MM.1S (cell line): ENCODE data around the gene SORL1.

Source experiments
- DNase-seq: peaks from one replicate; pipeline ENCODE4 v3.0.0-alpha.2; 2015
- H2AFZ ChIP-seq: fragments of 300-600 bp; sonication (generic); 2 replicates; pipeline ENCODE4 v1.6.0; 2016; ENCODE audit warnings: antibody characterized with exemption, low read length
- H3F3A ChIP-seq: fragments of 300-600 bp; sonication (generic); 2 replicates; pipeline ENCODE4 v1.6.1; 2016; ENCODE audit warnings: mild to moderate bottlenecking, antibody characterized with exemption, low read length, moderate library complexity, mixed read lengths; ENCODE audit not compliant: insufficient read depth
- H3K27ac ChIP-seq: fragments of 300-600 bp; sonication (generic); 2 replicates; pipeline ENCODE4 v1.5.1; 2016; ENCODE audit warnings: mild to moderate bottlenecking, low read length
- H3K27me3 ChIP-seq: fragments of 300-600 bp; sonication (generic); replicated peaks from 2 replicates; pipeline ENCODE4 v1.6.0; 2016; ENCODE audit warnings: low read length; ENCODE audit not compliant: insufficient read depth
- H3K36me3 ChIP-seq: fragments of 300-600 bp; sonication (generic); replicated peaks from 2 replicates; pipeline ENCODE4 v1.6.1; 2016; ENCODE audit warnings: mild to moderate bottlenecking, low read length, mixed read lengths; ENCODE audit not compliant: insufficient read depth
- H3K4me1 ChIP-seq: fragments of 300-600 bp; sonication (generic); 2 replicates; pipeline ENCODE4 v1.6.1; 2016; ENCODE audit warnings: low read length, mixed read lengths
- H3K4me2 ChIP-seq: fragments of 300-600 bp; sonication (generic); 2 replicates; pipeline ENCODE4 v1.6.0; 2016; ENCODE audit warnings: low read depth, low read length
- H3K4me3 ChIP-seq: fragments of 300-600 bp; sonication (generic); 2 replicates; pipeline ENCODE4 v1.5.1; 2016; ENCODE audit warnings: low read length, mixed read lengths
- H3K79me2 ChIP-seq: fragments of 300-600 bp; sonication (generic); 2 replicates; pipeline ENCODE4 v1.6.1; 2016; ENCODE audit warnings: mixed run types, low read length, mixed read lengths
- H3K9ac ChIP-seq: fragments of 300-600 bp; sonication (generic); 2 replicates; pipeline ENCODE4 v1.6.1; 2016; ENCODE audit warnings: low read length, mixed read lengths
- H3K9me2 ChIP-seq: fragments of 300-600 bp; sonication (generic); replicated peaks from 2 replicates; pipeline ENCODE4 v1.6.1; 2016; ENCODE audit warnings: mild to moderate bottlenecking, low read length, mixed read lengths; ENCODE audit not compliant: insufficient read depth
- H3K9me3 ChIP-seq: fragments of 300-600 bp; sonication (generic); replicated peaks from 2 replicates; pipeline ENCODE4 v1.6.1; 2016; ENCODE audit warnings: mild to moderate bottlenecking, low read length, mixed read lengths; ENCODE audit not compliant: insufficient read depth
- H4K20me1 ChIP-seq: fragments of 300-600 bp; sonication (generic); 2 replicates; pipeline ENCODE4 v1.6.1; 2016; ENCODE audit warnings: mild to moderate bottlenecking, low read length, moderate library complexity, mixed read lengths; ENCODE audit not compliant: insufficient read depth
- EZH2 ChIP-seq: fragments of 300-600 bp; sonication (generic); optimal IDR thresholded peaks from 2 replicates; pipeline ENCODE3; 2017; ENCODE audit warnings: low read depth, mild to moderate bottlenecking, antibody characterized with exemption, low read length, mixed read lengths
- EZH2phosphoT487 ChIP-seq: fragments of 300-600 bp; sonication (generic); IDR thresholded peaks from 2 replicates; pipeline ENCODE4 v1.6.1; 2018; ENCODE audit warnings: antibody characterized with exemption, low read length
- TF ChIP-seq, protein P1 (sequence below): fragments of 300-600 bp; sonication (generic); IDR thresholded peaks from 2 replicates; pipeline ENCODE4 v1.5.1; 2016; ENCODE audit warnings: antibody characterized with exemption, low read length, mixed read lengths

Gene SORL1

DNA sequence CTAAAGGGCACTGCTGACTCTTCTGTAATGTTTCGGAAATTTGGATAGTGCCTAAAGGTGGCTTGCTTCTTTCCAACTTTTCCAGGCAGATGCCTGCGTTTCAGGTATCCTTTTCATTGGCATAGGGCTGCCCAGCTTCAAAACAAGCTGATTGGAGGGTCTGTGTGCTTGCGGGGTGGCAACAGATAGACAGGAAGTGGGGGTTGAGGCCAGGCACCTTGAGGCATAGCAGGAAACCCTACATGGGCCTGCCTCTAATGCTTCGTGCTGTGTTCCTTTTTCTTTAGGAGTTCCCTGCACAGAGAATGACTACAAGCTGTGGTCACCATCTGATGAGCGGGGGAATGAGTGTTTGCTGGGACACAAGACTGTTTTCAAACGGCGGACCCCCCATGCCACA, 92.8 kb downstream of the SORL1 start:
- Histone ChIP-seq H3K9ac (no peak overlapping the region), H3K4me3 (no peak overlapping the region), H3K27me3 (no peaks in the 10 kb centered on the region), H3F3A (no peaks in the 10 kb centered on the region), H4K20me1 (no peaks in the 10 kb centered on the region), H3K9me3 (no peaks in the 10 kb centered on the region), H3K4me1 (no peaks in the 10 kb centered on the region), H3K9me2 (no peaks in the 10 kb centered on the region), H3K79me2 (no peaks in the 10 kb centered on the region), H3K27ac (no peak overlapping the region), H3K4me2 (no peak overlapping the region), H2AFZ (no peak overlapping the region), H3K36me3 (no peaks in the 10 kb centered on the region)
- TF ChIP-seq, protein P1, sequence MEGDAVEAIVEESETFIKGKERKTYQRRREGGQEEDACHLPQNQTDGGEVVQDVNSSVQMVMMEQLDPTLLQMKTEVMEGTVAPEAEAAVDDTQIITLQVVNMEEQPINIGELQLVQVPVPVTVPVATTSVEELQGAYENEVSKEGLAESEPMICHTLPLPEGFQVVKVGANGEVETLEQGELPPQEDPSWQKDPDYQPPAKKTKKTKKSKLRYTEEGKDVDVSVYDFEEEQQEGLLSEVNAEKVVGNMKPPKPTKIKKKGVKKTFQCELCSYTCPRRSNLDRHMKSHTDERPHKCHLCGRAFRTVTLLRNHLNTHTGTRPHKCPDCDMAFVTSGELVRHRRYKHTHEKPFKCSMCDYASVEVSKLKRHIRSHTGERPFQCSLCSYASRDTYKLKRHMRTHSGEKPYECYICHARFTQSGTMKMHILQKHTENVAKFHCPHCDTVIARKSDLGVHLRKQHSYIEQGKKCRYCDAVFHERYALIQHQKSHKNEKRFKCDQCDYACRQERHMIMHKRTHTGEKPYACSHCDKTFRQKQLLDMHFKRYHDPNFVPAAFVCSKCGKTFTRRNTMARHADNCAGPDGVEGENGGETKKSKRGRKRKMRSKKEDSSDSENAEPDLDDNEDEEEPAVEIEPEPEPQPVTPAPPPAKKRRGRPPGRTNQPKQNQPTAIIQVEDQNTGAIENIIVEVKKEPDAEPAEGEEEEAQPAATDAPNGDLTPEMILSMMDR: no peak
- TF ChIP-seq EZH2: no peak
- no peak for TF ChIP-seq EZH2phosphoT487
- DNase-seq: no peak

DNA sequence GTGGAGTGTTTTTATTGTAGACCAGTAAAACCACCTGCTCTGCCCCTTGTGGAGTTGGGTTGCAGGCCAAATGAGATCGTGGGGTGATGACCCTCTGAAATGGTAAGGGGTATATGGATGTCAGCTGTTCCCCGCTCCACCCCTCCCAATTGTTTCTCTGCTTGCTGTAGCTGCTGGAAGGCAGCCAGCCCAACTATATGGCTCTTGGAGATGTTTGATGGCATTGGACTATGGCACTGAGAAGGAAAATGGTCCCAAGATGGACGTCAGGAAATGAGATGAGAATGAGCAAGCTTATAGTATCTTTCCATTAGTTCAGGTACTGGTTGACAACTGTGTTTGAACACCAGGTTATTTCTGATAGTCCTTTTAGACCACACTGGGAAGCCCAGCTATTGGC, 95.5 kb downstream of the SORL1 start:
- no peaks in the 10 kb centered on the region for H3K36me3 ChIP-seq
- H4K20me1 ChIP-seq: no peaks in the 10 kb centered on the region
- H3K4me2 ChIP-seq: no peak overlapping the region
- H3K9me2 ChIP-seq: no peaks in the 10 kb centered on the region
- no peak overlapping the region for H3K9ac ChIP-seq
- H3K4me1 ChIP-seq: no peaks in the 10 kb centered on the region
- H3K27ac ChIP-seq: no peak overlapping the region
- H2AFZ ChIP-seq: no peak overlapping the region
- no peaks in the 10 kb centered on the region for H3K9me3 ChIP-seq
- DNase-seq: no peak
- H3K27me3 ChIP-seq: no peaks in the 10 kb centered on the region
- no peaks in the 10 kb centered on the region for H3F3A ChIP-seq
- no peak overlapping the region for H3K4me3 ChIP-seq
- TF ChIP-seq, protein P1: no peak
- TF ChIP-seq EZH2phosphoT487 (no peak), EZH2 (no peak)
- H3K79me2 ChIP-seq: no peaks in the 10 kb centered on the region

DNA sequence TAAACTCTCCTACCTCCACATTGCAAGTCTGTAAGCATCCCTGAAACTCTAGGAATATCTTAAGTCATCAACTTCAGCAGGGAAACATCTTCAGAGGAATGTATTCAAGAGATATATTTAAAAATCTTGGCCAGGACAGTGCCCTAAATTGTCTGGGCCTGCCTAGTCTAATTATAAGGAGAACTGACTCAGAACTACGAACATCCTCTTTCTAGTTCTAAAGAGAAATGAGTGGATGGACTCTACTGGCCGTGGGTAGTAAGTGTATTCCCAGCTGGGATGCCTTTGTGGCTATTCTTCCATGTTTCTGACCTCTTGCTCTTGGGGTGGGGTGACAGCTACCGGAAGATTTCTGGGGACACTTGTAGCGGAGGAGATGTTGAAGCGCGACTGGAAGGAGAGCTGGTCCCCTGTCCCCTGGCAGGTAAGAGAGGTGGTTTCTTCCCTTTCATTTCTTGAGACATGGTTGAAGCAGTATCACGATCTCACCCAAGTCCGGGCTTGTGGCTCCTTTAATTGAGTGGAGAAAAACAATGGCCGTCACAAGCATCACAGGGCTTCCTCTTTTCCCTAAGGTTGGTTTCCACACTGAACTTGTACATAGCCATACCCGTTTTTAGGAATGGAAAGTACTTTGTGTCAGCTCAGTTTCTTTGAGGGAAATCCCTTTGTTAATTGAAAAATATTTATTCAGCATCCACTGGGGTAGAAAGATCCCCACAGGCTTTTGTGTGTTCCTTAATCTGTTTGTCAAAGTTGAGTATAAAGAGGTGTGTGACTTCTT, 98.3 kb downstream of the SORL1 start:
- no peak overlapping the region for H3K4me3 ChIP-seq
- H3K79me2 ChIP-seq: no peaks in the 10 kb centered on the region
- no peak overlapping the region for H2AFZ ChIP-seq
- H3K9ac ChIP-seq: no peak overlapping the region
- TF ChIP-seq EZH2 (no peak), EZH2phosphoT487 (no peak)
- TF ChIP-seq, protein P1: no peak
- H3K4me1 ChIP-seq: no peaks in the 10 kb centered on the region
- H3K27me3 ChIP-seq: no peaks in the 10 kb centered on the region
- H3F3A ChIP-seq: no peaks in the 10 kb centered on the region
- no peak for DNase-seq
- H3K27ac ChIP-seq: no peak overlapping the region
- H3K4me2 ChIP-seq: no peak overlapping the region
- no peaks in the 10 kb centered on the region for H3K9me3 ChIP-seq
- H4K20me1 ChIP-seq: no peaks in the 10 kb centered on the region
- H3K36me3 ChIP-seq: no peaks in the 10 kb centered on the region
- no peaks in the 10 kb centered on the region for H3K9me2 ChIP-seq
